Inflammatory macrophage (primary cell): Measurements from ENCODE around the gene RIMBP2.

Experiments used
- DNase-seq, 2 donors: peaks; one replicate each; pipeline ENCODE4 v3.0.0-alpha.2; 2020 to 2022

RIMBP2 gene

GRCh38 chr12:130435331-130435730 is 280.8 kb downstream of the RIMBP2 start:
- DNase-seq, result no peak

GRCh38 chr12:130434560-130434959 is 281.5 kb downstream of the RIMBP2 start:
- no peak for DNase-seq

- DNase-seq, result no peak
These were observed 282.3 kb downstream of the RIMBP2 start for GRCh38 chr12:130433834-130434233.

GRCh38 chr12:130433411-130433810 is 282.7 kb downstream of the RIMBP2 start:
- DNase-seq, result no peak

GRCh38 chr12:130431176-130431575 is 284.9 kb downstream of the RIMBP2 start:
- no peak for DNase-seq

- no peak for DNase-seq
These were observed 286.2 kb downstream of the RIMBP2 start for GRCh38 chr12:130429656-130430505.

- no peak for DNase-seq
These were observed 288.0 kb downstream of the RIMBP2 start for GRCh38 chr12:130428116-130428515.

GRCh38 chr12:130427381-130427887 is 288.7 kb downstream of the RIMBP2 start:
- DNase-seq, result no peak

GRCh38 chr12:130425698-130426245 is 290.3 kb downstream of the RIMBP2 start:
- no peak for DNase-seq

- DNase-seq, result no peak
These were observed 291.0 kb downstream of the RIMBP2 start for GRCh38 chr12:130424858-130425697.

- no peak for DNase-seq
These were observed 291.9 kb downstream of the RIMBP2 start for GRCh38 chr12:130423991-130424857.

GRCh38 chr12:130423136-130423535 is 293.0 kb downstream of the RIMBP2 start:
- DNase-seq, result no peak

- no peak for DNase-seq
These were observed 293.4 kb downstream of the RIMBP2 start for GRCh38 chr12:130422676-130423075.

GRCh38 chr12:130421896-130422295 is 294.2 kb downstream of the RIMBP2 start:
- no peak for DNase-seq

GRCh38 chr12:130420071-130420470 is 296.0 kb downstream of the RIMBP2 start:
- DNase-seq, result no peak

- no peak for DNase-seq
These were observed 297.0 kb downstream of the RIMBP2 start for GRCh38 chr12:130419116-130419515.

- no peak for DNase-seq
These were observed 297.8 kb downstream of the RIMBP2 start for GRCh38 chr12:130418251-130418650.

GRCh38 chr12:130414381-130414780 is 301.7 kb downstream of the RIMBP2 start:
- DNase-seq, result no peak

GRCh38 chr12:130413909-130414308 is 302.2 kb downstream of the RIMBP2 start:
- no peak for DNase-seq

- DNase-seq, result no peak
These were observed 303.7 kb downstream of the RIMBP2 start for GRCh38 chr12:130412384-130412783.

GRCh38 chr12:130405332-130405731 is 310.8 kb downstream of the RIMBP2 start:
- no peak for DNase-seq

- no peak for DNase-seq
These were observed 314.4 kb downstream of the RIMBP2 start for GRCh38 chr12:130401703-130402102.
